Breast epithelium (tissue), 4 donors: ENCODE measurements around the gene TRPM2. TPM values are rescaled to one million over a fixed set of nuclear protein-coding genes. Genes with fewer than 3 reads are reported as not detected.

ENCODE experiments used
- DNase-seq, 2 donors: peaks; one replicate each; pipeline ENCODE4 v3.0.0-alpha.2; 2019; ENCODE audit warnings: low spot score in 2 of 2
- H3K27ac ChIP-seq, 2 donors: fragments of 200-600 bp; sonication (generic) in 1 of 2; one replicate each; pipeline ENCODE4 v1.5.1; 2016 to 2019; ENCODE audit warnings: mild to moderate bottlenecking in 1 of 2
- H3K27me3 ChIP-seq, 2 donors: fragments of 200-600 bp; sonication (generic) in 1 of 2; one replicate each; pipeline versions ENCODE4 v1.5.1 to v1.6.0; 2017 to 2019; ENCODE audit warnings: control low read depth in 1 of 2, mild to moderate bottlenecking in 1 of 2
- H3K36me3 ChIP-seq: fragments of 200-600 bp; one replicate; pipeline ENCODE4 v1.5.1; 2019
- H3K4me1 ChIP-seq, 2 donors: fragments of 200-600 bp; sonication (generic); one replicate each; pipeline ENCODE4 v1.5.1; 2016 to 2019; ENCODE audit warnings: control low read depth in 1 of 2
- H3K4me3 ChIP-seq, 3 donors: fragments of 200-600 bp; sonication (generic); 1 replicate in 2 of 3; 2 replicates in 1 of 3; pipeline ENCODE4 v1.5.1; 2016 to 2019; ENCODE audit warnings: mild to moderate bottlenecking in 3 of 3, moderate library complexity in 2 of 3
- H3K9me3 ChIP-seq, 2 donors: fragments of 200-600 bp; sonication (generic) in 1 of 2; one replicate each; pipeline ENCODE4 v1.5.1; 2016 to 2019; ENCODE audit warnings: control low read depth in 1 of 2
- CTCF ChIP-seq, 3 donors: fragments of 450-650 bp; IDR thresholded peaks; one replicate each; pipeline ENCODE4 v1.5.1; 2016 to 2017; ENCODE audit warnings: antibody characterized with exemption in 3 of 3, mild to moderate bottlenecking in 3 of 3, moderate library complexity in 3 of 3
- POLR2A ChIP-seq: fragments of 450-650 bp; IDR thresholded peaks from one replicate; pipeline ENCODE4 v1.6.1; 2016; ENCODE audit warnings: antibody characterized with exemption, mild to moderate bottlenecking, moderate library complexity
- POLR2AphosphoS5 ChIP-seq, 3 donors: sonication (generic); formaldehyde crosslinking; IDR thresholded peaks; one replicate each; pipeline ENCODE4 v1.6.1; 2017; ENCODE audit warnings: antibody characterized with exemption in 3 of 3
- intact Hi-C: fragments of 100-400 bp; cut with DNase I; formaldehyde crosslinking; loops from one replicate; pipeline ENCODE4 v1.15.1; 2023; ENCODE audit warnings: low total_unique reads
- total RNA-seq, 3 donors: library from RNA; depleted of rRNA; stranded (reverse); fragments of >200 nt; gene quantifications; one replicate each; pipeline ENCODE4 v1.1.0, GENCODE V29; 2016

Gene TRPM2
- total RNA-seq, 3 donors from 2014 or later, result 4.3 to 7.9 (median 7.2) TPM

- Histone ChIP-seq H3K27me3 (peaks cover 0 to 13% of the 10 kb centered on the region in 2 donors), H3K4me1 (no peaks in the 10 kb centered on the region), H3K27ac (no peak overlapping the region), H3K4me3 (peak overlapping the region; percentile 11 to 31 (median 24)), H3K36me3 (no peaks in the 10 kb centered on the region), H3K9me3 (peaks cover 4% of the 10 kb centered on the region in 2 donors)
- intact Hi-C loops, result no loop called here
- TF ChIP-seq POLR2AphosphoS5 (IDR thresholded peaks at IDR 0.05) (no peak), POLR2A (no peak), CTCF (IDR thresholded peaks at IDR 0.05) (no peak)
- DNase-seq, result no peak
Measured at GRCh38 chr21:44485254-44485793, 131.9 kb downstream of the TRPM2 start.

GRCh38 chr21:44485796-44486195 is 132.4 kb downstream of the TRPM2 start:
- TF ChIP-seq CTCF (IDR thresholded peaks at IDR 0.05), result no peak
- no peak for TF ChIP-seq POLR2A
- no peak for TF ChIP-seq POLR2AphosphoS5 (IDR thresholded peaks at IDR 0.05)
- H3K9me3 ChIP-seq, result peaks cover 4% of the 10 kb centered on the region in 2 donors
- H3K4me1 ChIP-seq, result no peaks in the 10 kb centered on the region
- no peak for DNase-seq
- H3K27ac ChIP-seq, result no peak overlapping the region
- H3K36me3 ChIP-seq, result no peaks in the 10 kb centered on the region
- H3K27me3 ChIP-seq, result peaks cover 0 to 13% of the 10 kb centered on the region in 2 donors
- peak overlapping the region; percentile 11 to 31 (median 24) for H3K4me3 ChIP-seq
- intact Hi-C loops, result no loop called here

GRCh38 chr21:44486302-44486701 is 132.9 kb downstream of the TRPM2 start:
- intact Hi-C loops, result no loop called here
- H3K9me3 ChIP-seq, result peaks cover 4% of the 10 kb centered on the region in 2 donors
- DNase-seq, result no peak
- H3K27ac ChIP-seq, result no peak overlapping the region
- no peaks in the 10 kb centered on the region for H3K4me1 ChIP-seq
- peaks cover 0 to 13% of the 10 kb centered on the region in 2 donors for H3K27me3 ChIP-seq
- TF ChIP-seq POLR2A, result no peak
- TF ChIP-seq CTCF (IDR thresholded peaks at IDR 0.05), result no peak
- TF ChIP-seq POLR2AphosphoS5 (IDR thresholded peaks at IDR 0.05), result no peak
- H3K4me3 ChIP-seq, result peak overlapping the region in 1 of 3 donors; percentile 31
- no peaks in the 10 kb centered on the region for H3K36me3 ChIP-seq

- Histone ChIP-seq H3K27me3 (peaks cover 0 to 13% of the 10 kb centered on the region in 2 donors), H3K4me1 (no peaks in the 10 kb centered on the region), H3K9me3 (peaks cover 8 to 13% of the 10 kb centered on the region in 2 donors), H3K4me3 (no peak overlapping the region), H3K27ac (no peak overlapping the region), H3K36me3 (no peaks in the 10 kb centered on the region)
- intact Hi-C loops, result no loop called here
- TF ChIP-seq POLR2AphosphoS5 (IDR thresholded peaks at IDR 0.05), result no peak
- no peak for TF ChIP-seq POLR2A
- no peak for TF ChIP-seq CTCF (IDR thresholded peaks at IDR 0.05)
- no peak for DNase-seq
Measured at GRCh38 chr21:44487831-44488230, 134.4 kb downstream of the TRPM2 start.

GRCh38 chr21:44489962-44490361 is 136.5 kb downstream of the TRPM2 start:
- Histone ChIP-seq H3K27ac (no peak overlapping the region), H3K9me3 (peaks cover 14 to 20% of the 10 kb centered on the region in 2 donors), H3K27me3 (peaks cover 0 to 7% of the 10 kb centered on the region in 2 donors), H3K36me3 (no peaks in the 10 kb centered on the region), H3K4me1 (no peaks in the 10 kb centered on the region), H3K4me3 (no peak overlapping the region)
- intact Hi-C loops, result no loop called here
- DNase-seq, result no peak
- TF ChIP-seq CTCF (IDR thresholded peaks at IDR 0.05), result no peak
- no peak for TF ChIP-seq POLR2A
- no peak for TF ChIP-seq POLR2AphosphoS5 (IDR thresholded peaks at IDR 0.05)
